Loucy (cell line): ENCODE measurements around the gene ARHGAP25.

Experiments used
- CTCF ChIP-seq: fragments of 200-600 bp; sonication (generic); conservative IDR thresholded peaks from 2 replicates; pipeline ENCODE4 v1.5.1; 2014; ENCODE audit warnings: mild to moderate bottlenecking, antibody characterized with exemption, low read length
- EZH2phosphoT487 ChIP-seq: fragments of 200-600 bp; IDR thresholded peaks from 2 replicates; pipeline ENCODE4 v1.6.1; 2018; ENCODE audit warnings: antibody characterized with exemption, mild to moderate bottlenecking, moderate library complexity, borderline replicate concordance

GRCh38 chr2:68734688-68735525, at the start of gene ARHGAP25:
- TF ChIP-seq CTCF (no peak), EZH2phosphoT487 (no peak)
